Measurements from ENCODE around the gene MC5R. TPM values are rescaled to one million over a fixed set of nuclear protein-coding genes. Genes with fewer than 3 reads are reported as not detected.
A peak's percentile ranks its signal among the peaks of the same experiment; 100 is the strongest.

Gene MC5R
- total and polyA plus RNA-seq, 2 experiments from 2014 or later: 0.11 TPM; not detected in 1

DNA sequence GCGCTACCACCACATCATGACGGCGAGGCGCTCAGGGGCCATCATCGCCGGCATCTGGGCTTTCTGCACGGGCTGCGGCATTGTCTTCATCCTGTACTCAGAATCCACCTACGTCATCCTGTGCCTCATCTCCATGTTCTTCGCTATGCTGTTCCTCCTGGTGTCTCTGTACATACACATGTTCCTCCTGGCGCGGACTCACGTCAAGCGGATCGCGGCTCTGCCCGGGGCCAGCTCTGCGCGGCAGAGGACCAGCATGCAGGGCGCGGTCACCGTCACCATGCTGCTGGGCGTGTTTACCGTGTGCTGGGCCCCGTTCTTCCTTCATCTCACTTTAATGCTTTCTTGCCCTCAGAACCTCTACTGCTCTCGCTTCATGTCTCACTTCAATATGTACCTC is 2.3 kb downstream of the MC5R start (continued):
- TF ChIP-seq, protein P1, sequence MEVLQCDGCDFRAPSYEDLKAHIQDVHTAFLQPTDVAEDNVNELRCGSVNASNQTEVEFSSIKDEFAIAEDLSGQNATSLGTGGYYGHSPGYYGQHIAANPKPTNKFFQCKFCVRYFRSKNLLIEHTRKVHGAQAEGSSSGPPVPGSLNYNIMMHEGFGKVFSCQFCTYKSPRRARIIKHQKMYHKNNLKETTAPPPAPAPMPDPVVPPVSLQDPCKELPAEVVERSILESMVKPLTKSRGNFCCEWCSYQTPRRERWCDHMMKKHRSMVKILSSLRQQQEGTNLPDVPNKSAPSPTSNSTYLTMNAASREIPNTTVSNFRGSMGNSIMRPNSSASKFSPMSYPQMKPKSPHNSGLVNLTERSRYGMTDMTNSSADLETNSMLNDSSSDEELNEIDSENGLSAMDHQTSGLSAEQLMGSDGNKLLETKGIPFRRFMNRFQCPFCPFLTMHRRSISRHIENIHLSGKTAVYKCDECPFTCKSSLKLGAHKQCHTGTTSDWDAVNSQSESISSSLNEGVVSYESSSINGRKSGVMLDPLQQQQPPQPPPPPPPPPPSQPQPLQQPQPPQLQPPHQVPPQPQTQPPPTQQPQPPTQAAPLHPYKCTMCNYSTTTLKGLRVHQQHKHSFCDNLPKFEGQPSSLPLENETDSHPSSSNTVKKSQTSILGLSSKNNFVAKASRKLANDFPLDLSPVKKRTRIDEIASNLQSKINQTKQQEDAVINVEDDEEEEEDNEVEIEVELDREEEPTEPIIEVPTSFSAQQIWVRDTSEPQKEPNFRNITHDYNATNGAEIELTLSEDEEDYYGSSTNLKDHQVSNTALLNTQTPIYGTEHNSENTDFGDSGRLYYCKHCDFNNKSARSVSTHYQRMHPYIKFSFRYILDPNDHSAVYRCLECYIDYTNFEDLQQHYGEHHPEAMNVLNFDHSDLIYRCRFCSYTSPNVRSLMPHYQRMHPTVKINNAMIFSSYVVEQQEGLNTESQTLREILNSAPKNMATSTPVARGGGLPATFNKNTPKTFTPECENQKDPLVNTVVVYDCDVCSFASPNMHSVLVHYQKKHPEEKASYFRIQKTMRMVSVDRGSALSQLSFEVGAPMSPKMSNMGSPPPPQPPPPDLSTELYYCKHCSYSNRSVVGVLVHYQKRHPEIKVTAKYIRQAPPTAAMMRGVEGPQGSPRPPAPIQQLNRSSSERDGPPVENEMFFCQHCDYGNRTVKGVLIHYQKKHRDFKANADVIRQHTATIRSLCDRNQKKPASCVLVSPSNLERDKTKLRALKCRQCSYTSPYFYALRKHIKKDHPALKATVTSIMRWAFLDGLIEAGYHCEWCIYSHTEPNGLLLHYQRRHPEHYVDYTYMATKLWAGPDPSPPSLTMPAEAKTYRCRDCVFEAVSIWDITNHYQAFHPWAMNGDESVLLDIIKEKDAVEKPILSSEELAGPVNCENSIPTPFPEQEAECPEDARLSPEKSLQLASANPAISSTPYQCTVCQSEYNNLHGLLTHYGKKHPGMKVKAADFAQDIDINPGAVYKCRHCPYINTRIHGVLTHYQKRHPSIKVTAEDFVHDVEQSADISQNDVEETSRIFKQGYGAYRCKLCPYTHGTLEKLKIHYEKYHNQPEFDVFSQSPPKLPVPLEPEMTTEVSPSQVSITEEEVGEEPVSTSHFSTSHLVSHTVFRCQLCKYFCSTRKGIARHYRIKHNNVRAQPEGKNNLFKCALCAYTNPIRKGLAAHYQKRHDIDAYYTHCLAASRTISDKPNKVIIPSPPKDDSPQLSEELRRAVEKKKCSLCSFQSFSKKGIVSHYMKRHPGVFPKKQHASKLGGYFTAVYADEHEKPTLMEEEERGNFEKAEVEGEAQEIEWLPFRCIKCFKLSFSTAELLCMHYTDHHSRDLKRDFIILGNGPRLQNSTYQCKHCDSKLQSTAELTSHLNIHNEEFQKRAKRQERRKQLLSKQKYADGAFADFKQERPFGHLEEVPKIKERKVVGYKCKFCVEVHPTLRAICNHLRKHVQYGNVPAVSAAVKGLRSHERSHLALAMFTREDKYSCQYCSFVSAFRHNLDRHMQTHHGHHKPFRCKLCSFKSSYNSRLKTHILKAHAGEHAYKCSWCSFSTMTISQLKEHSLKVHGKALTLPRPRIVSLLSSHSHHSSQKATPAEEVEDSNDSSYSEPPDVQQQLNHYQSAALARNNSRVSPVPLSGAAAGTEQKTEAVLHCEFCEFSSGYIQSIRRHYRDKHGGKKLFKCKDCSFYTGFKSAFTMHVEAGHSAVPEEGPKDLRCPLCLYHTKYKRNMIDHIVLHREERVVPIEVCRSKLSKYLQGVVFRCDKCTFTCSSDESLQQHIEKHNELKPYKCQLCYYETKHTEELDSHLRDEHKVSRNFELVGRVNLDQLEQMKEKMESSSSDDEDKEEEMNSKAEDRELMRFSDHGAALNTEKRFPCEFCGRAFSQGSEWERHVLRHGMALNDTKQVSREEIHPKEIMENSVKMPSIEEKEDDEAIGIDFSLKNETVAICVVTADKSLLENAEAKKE (CRISPR knock-in tag; IDR thresholded peaks at IDR 0.05): no peak
- TF ChIP-seq STAT1 (IDR thresholded peaks at IDR 0.05; ENCODE audit: unreplicated experiment): no peak
- TF ChIP-seq, protein P2, sequence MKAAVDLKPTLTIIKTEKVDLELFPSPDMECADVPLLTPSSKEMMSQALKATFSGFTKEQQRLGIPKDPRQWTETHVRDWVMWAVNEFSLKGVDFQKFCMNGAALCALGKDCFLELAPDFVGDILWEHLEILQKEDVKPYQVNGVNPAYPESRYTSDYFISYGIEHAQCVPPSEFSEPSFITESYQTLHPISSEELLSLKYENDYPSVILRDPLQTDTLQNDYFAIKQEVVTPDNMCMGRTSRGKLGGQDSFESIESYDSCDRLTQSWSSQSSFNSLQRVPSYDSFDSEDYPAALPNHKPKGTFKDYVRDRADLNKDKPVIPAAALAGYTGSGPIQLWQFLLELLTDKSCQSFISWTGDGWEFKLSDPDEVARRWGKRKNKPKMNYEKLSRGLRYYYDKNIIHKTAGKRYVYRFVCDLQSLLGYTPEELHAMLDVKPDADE (IDR thresholded peaks at IDR 0.05): no peak
- no peak for TF ChIP-seq ZNF114 (CRISPR knock-in tag; IDR thresholded peaks at IDR 0.05)
- no peak for TF ChIP-seq CREB1 (CRISPR knock-in tag; IDR thresholded peaks at IDR 0.05; ENCODE audit: low read depth)

GRCh38 chr18:13831864-13832508 is 8.0 kb downstream of the MC5R start:
- no peak overlapping the region for H2AFZ ChIP-seq
- H3K4me2 ChIP-seq: no peak overlapping the region
- 0 out of 3 replicates have a peak, but pooled peaks cover 7% of the 10 kb centered on the region for H3K9me3 Mint-ChIP-seq
- peaks cover 15% of the 10 kb centered on the region; the same call in 2 of the 3 replicates for H3K4me1 Mint-ChIP-seq
- no peaks in the 10 kb centered on the region for H3K36me3 ChIP-seq (ENCODE audit: insufficient read depth)
- no peaks in the 10 kb centered on the region for H4K20me1 ChIP-seq (replicated peaks; ENCODE audit: insufficient read depth)
- H3K4me3 ChIP-seq: no peak overlapping the region
- DNase-seq (ENCODE audit: low spot score) (peak; percentile 72), ATAC-seq (peak; percentile 89)
- no peaks in the 10 kb centered on the region for H3K79me2 ChIP-seq (replicated peaks; ENCODE audit: insufficient read depth)
- TF ChIP-seq, protein P3, sequence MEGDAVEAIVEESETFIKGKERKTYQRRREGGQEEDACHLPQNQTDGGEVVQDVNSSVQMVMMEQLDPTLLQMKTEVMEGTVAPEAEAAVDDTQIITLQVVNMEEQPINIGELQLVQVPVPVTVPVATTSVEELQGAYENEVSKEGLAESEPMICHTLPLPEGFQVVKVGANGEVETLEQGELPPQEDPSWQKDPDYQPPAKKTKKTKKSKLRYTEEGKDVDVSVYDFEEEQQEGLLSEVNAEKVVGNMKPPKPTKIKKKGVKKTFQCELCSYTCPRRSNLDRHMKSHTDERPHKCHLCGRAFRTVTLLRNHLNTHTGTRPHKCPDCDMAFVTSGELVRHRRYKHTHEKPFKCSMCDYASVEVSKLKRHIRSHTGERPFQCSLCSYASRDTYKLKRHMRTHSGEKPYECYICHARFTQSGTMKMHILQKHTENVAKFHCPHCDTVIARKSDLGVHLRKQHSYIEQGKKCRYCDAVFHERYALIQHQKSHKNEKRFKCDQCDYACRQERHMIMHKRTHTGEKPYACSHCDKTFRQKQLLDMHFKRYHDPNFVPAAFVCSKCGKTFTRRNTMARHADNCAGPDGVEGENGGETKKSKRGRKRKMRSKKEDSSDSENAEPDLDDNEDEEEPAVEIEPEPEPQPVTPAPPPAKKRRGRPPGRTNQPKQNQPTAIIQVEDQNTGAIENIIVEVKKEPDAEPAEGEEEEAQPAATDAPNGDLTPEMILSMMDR (conservative IDR thresholded peaks at IDR 0.05; ENCODE audit: low read depth in 2 of 2): peak; percentile 52 to 53
- no peak for TF ChIP-seq JUNB (IDR thresholded peaks at IDR 0.05; ENCODE audit: unreplicated experiment)
- H3K4me3 Mint-ChIP-seq: no peak overlapping the region
- H3K4me1 ChIP-seq (ENCODE audit: insufficient read depth): no peaks in the 10 kb centered on the region; the same call in 1 of the 2 replicates
- H3K9me2 ChIP-seq (ENCODE audit: insufficient read depth): no peaks in the 10 kb centered on the region
- no peaks in the 10 kb centered on the region for H3F3A ChIP-seq (replicated peaks; ENCODE audit: low read depth)
- no peaks in the 10 kb centered on the region for H3K27me3 Mint-ChIP-seq (ENCODE audit: insufficient read depth, low read depth, poor library complexity)
- peak overlapping the region; percentile 63; the same call in 1 of the 2 replicates for H3K27ac Mint-ChIP-seq
- no peaks in the 10 kb centered on the region for H3K27me3 ChIP-seq (ENCODE audit: insufficient read depth)
- peaks cover 4% of the 10 kb centered on the region; the same call in 1 of the 3 replicates for H3K36me3 Mint-ChIP-seq (ENCODE audit: low read depth)
- H3K27ac ChIP-seq (ENCODE audit: low read depth): no peak overlapping the region
